Measurements from ENCODE around the gene CSNK1G1.

CSNK1G1 gene

GRCh38 chr15:64141798-64142512, 214.0 kb downstream of the CSNK1G1 start:
- TF ChIP-seq CTCF (IDR thresholded peaks at IDR 0.05; ENCODE audit: low read depth, low read length, poor library complexity, severe bottlenecking) (no peak), EZH2phosphoT487 (IDR thresholded peaks at IDR 0.05; ENCODE audit: borderline replicate concordance, low read length) (no peak)
- H3K36me3 ChIP-seq (ENCODE audit: control insufficient read depth, low read length) = peaks cover 27% of the 10 kb centered on the region

GRCh38 chr15:64138331-64138941, 217.5 kb downstream of the CSNK1G1 start:
- H3K4me1 ChIP-seq (ENCODE audit: control insufficient read depth, low read length) = peaks cover 5% of the 10 kb centered on the region
- no peaks in the 10 kb centered on the region for H3K9me3 ChIP-seq (ENCODE audit: control insufficient read depth, insufficient read depth, low read length)
- H3K27me3 ChIP-seq (ENCODE audit: control insufficient read depth, low read length) = no peaks in the 10 kb centered on the region
- no peaks in the 10 kb centered on the region for H3K9me2 ChIP-seq (replicated peaks; ENCODE audit: control insufficient read depth, low read length)
- H3F3A ChIP-seq (ENCODE audit: control insufficient read depth, insufficient read depth) = no peaks in the 10 kb centered on the region
- H3K4me2 ChIP-seq (ENCODE audit: low read length) = no peak overlapping the region
- no peaks in the 10 kb centered on the region for H3K79me2 ChIP-seq (ENCODE audit: control insufficient read depth, low read length)
- no peaks in the 10 kb centered on the region for H4K20me1 ChIP-seq (ENCODE audit: control insufficient read depth, insufficient read depth, low read depth, low read length)
- no peak overlapping the region for H3K4me3 ChIP-seq (ENCODE audit: low read length)
- TF ChIP-seq EZH2phosphoT487 (IDR thresholded peaks at IDR 0.05; ENCODE audit: borderline replicate concordance, low read length) (no peak), CTCF (IDR thresholded peaks at IDR 0.05; ENCODE audit: low read depth, low read length, poor library complexity, severe bottlenecking) (no peak)
- peaks cover 50% of the 10 kb centered on the region for H3K36me3 ChIP-seq (ENCODE audit: control insufficient read depth, low read length)
- no peak overlapping the region for H3K27ac ChIP-seq (ENCODE audit: low read depth, low read length)

More at GRCh38 chr15:64141798-64142512, 214.0 kb downstream of the CSNK1G1 start:
- H3K4me3 ChIP-seq (ENCODE audit: low read length) = no peak overlapping the region
- H3K9me2 ChIP-seq (replicated peaks; ENCODE audit: control insufficient read depth, low read length) = no peaks in the 10 kb centered on the region
- H3K9me3 ChIP-seq (ENCODE audit: control insufficient read depth, insufficient read depth, low read length) = no peaks in the 10 kb centered on the region
- H3K4me2 ChIP-seq (ENCODE audit: low read length) = no peak overlapping the region
- no peaks in the 10 kb centered on the region for H3K79me2 ChIP-seq (ENCODE audit: control insufficient read depth, low read length)
- H3K27ac ChIP-seq (ENCODE audit: low read depth, low read length) = no peak overlapping the region
- no peaks in the 10 kb centered on the region for H4K20me1 ChIP-seq (ENCODE audit: control insufficient read depth, insufficient read depth, low read depth, low read length)
- no peaks in the 10 kb centered on the region for H3K27me3 ChIP-seq (ENCODE audit: control insufficient read depth, low read length)
- H3K4me1 ChIP-seq (ENCODE audit: control insufficient read depth, low read length) = peaks cover 32% of the 10 kb centered on the region
- peaks cover 8% of the 10 kb centered on the region; the same call in 1 of the 2 replicates for H3F3A ChIP-seq (ENCODE audit: control insufficient read depth, insufficient read depth)

GRCh38 chr15:64137226-64137833, 218.6 kb downstream of the CSNK1G1 start:
- no peak overlapping the region for H3K4me3 ChIP-seq (ENCODE audit: low read length)
- no peaks in the 10 kb centered on the region for H3F3A ChIP-seq (ENCODE audit: control insufficient read depth, insufficient read depth)
- peaks cover 54% of the 10 kb centered on the region for H3K36me3 ChIP-seq (ENCODE audit: control insufficient read depth, low read length)
- H3K9me2 ChIP-seq (replicated peaks; ENCODE audit: control insufficient read depth, low read length) = no peaks in the 10 kb centered on the region
- no peak for TF ChIP-seq EZH2phosphoT487 (IDR thresholded peaks at IDR 0.05; ENCODE audit: borderline replicate concordance, low read length)
- no peaks in the 10 kb centered on the region for H3K4me1 ChIP-seq (ENCODE audit: control insufficient read depth, low read length)
- no peaks in the 10 kb centered on the region for H3K9me3 ChIP-seq (ENCODE audit: control insufficient read depth, insufficient read depth, low read length)
- no peaks in the 10 kb centered on the region for H3K27me3 ChIP-seq (ENCODE audit: control insufficient read depth, low read length)
- no peak overlapping the region for H3K27ac ChIP-seq (ENCODE audit: low read depth, low read length)
- H3K4me2 ChIP-seq (ENCODE audit: low read length) = no peak overlapping the region
- no peaks in the 10 kb centered on the region for H3K79me2 ChIP-seq (ENCODE audit: control insufficient read depth, low read length)
- H4K20me1 ChIP-seq (ENCODE audit: control insufficient read depth, insufficient read depth, low read depth, low read length) = no peaks in the 10 kb centered on the region

- TF ChIP-seq CTCF (IDR thresholded peaks at IDR 0.05; ENCODE audit: low read depth, low read length, poor library complexity, severe bottlenecking) = no peak
- Histone ChIP-seq H3K4me1 (ENCODE audit: control insufficient read depth, low read length) (no peaks in the 10 kb centered on the region), H3K4me2 (ENCODE audit: low read length) (no peak overlapping the region), H3K9me2 (replicated peaks; ENCODE audit: control insufficient read depth, low read length) (no peaks in the 10 kb centered on the region), H3K36me3 (ENCODE audit: control insufficient read depth, low read length) (peaks cover 64% of the 10 kb centered on the region), H3K27ac (ENCODE audit: low read depth, low read length) (no peak overlapping the region), H3K79me2 (ENCODE audit: control insufficient read depth, low read length) (no peaks in the 10 kb centered on the region), H3K4me3 (ENCODE audit: low read length) (no peak overlapping the region), H4K20me1 (ENCODE audit: control insufficient read depth, insufficient read depth, low read depth, low read length) (no peaks in the 10 kb centered on the region), H3F3A (ENCODE audit: control insufficient read depth, insufficient read depth) (no peaks in the 10 kb centered on the region), H3K27me3 (ENCODE audit: control insufficient read depth, low read length) (no peaks in the 10 kb centered on the region), H3K9me3 (ENCODE audit: control insufficient read depth, insufficient read depth, low read length) (no peaks in the 10 kb centered on the region)
Measured at GRCh38 chr15:64136347-64136746, 219.6 kb downstream of the CSNK1G1 start.
